ENCODE results near the gene UNC5B.

DNA sequence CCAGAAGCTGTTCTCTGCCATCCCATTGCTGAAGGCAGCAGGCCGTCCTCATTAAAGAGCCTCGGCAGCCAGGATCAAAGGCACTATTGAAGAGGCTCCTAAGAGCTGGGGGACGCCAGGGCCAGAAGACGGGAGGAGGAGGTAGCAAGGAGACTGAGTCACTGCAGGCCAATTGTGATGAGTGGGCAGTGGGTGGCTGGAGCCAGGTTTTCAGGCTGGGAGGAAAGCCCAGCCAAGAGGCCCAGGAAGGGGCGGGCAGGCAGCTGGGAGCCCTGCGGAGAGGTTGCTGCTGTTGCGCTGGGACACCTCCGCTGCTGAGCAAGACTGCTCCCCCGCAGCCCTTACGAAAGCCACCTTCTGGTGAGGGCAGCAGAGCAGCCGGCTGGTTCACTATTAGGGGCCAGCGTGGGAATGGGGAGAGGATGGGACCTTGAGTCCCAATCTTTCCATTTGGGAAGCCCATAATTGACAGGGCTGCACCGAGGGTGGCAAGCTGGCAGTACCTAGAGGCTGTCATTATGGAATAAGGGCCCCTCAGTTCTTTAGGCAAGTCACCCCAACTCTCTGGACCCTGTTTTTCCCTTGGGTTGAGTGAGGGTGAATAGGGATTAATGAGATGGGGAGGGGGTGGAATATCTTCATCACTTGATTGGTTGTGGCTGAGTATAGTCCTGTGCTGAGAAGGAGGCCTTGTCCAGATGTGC, 48.4 kb downstream of the UNC5B start:
- TF ChIP-seq, protein P1, sequence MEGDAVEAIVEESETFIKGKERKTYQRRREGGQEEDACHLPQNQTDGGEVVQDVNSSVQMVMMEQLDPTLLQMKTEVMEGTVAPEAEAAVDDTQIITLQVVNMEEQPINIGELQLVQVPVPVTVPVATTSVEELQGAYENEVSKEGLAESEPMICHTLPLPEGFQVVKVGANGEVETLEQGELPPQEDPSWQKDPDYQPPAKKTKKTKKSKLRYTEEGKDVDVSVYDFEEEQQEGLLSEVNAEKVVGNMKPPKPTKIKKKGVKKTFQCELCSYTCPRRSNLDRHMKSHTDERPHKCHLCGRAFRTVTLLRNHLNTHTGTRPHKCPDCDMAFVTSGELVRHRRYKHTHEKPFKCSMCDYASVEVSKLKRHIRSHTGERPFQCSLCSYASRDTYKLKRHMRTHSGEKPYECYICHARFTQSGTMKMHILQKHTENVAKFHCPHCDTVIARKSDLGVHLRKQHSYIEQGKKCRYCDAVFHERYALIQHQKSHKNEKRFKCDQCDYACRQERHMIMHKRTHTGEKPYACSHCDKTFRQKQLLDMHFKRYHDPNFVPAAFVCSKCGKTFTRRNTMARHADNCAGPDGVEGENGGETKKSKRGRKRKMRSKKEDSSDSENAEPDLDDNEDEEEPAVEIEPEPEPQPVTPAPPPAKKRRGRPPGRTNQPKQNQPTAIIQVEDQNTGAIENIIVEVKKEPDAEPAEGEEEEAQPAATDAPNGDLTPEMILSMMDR (IDR thresholded peaks at IDR 0.05; ENCODE audit: low read length), result no peak
- TF ChIP-seq EZH2 (optimal IDR thresholded peaks at IDR 0.05; ENCODE audit: low read depth, low read length), result no peak
